ENCODE results near the gene TCF3.
A peak's percentile ranks its signal among the peaks of the same experiment; 100 is the strongest.

The TCF3 gene

GRCh38 chr19:1609680-1610474 lies 42.5 kb downstream of the TCF3 start:
- DNase-seq (ENCODE audit: low read depth in 2 of 2): no peak

- DNase-seq (ENCODE audit: low read depth in 2 of 2): no peak
Observed at GRCh38 chr19:1609103-1609396, 43.4 kb downstream of the TCF3 start.

- DNase-seq (ENCODE audit: low read depth in 2 of 2): no peak
Observed at GRCh38 chr19:1608359-1609102, 43.9 kb downstream of the TCF3 start.

GRCh38 chr19:1606138-1606651 lies 46.2 kb downstream of the TCF3 start:
- no peak for DNase-seq (ENCODE audit: low read depth in 2 of 2)

- peak; percentile 92 to 94 for DNase-seq (ENCODE audit: low read depth in 2 of 2)
Observed at GRCh38 chr19:1605236-1606137, 46.9 kb downstream of the TCF3 start, which contains the start of gene UQCR11. UQCR11 (minus strand) TSS chr19:1605462; CDS start chr19:1605409, 53 bp downstream.

GRCh38 chr19:1602091-1602707 lies 50.2 kb downstream of the TCF3 start:
- DNase-seq (ENCODE audit: low read depth in 2 of 2): no peak

GRCh38 chr19:1601613-1602064 lies 50.8 kb downstream of the TCF3 start:
- no peak for DNase-seq (ENCODE audit: low read depth in 2 of 2)

GRCh38 chr19:1599460-1599846 lies 53.0 kb downstream of the TCF3 start:
- no peak for DNase-seq (ENCODE audit: low read depth in 2 of 2)

- DNase-seq (ENCODE audit: low read depth in 2 of 2): no peak
Observed at GRCh38 chr19:1598777-1599459, 53.5 kb downstream of the TCF3 start.

GRCh38 chr19:1593501-1593772 lies 59.0 kb downstream of the TCF3 start:
- no peak for DNase-seq (ENCODE audit: low read depth in 2 of 2)

GRCh38 chr19:1592755-1593500 lies 59.5 kb downstream of the TCF3 start, which contains the start of gene MBD3:
MBD3 (minus strand) TSS chr19:1592865; CDS start chr19:1592631, 234 bp downstream.
- DNase-seq (ENCODE audit: low read depth in 2 of 2): peak; percentile 81 to 85

GRCh38 chr19:1592024-1592754 lies 60.2 kb downstream of the TCF3 start:
- peak; percentile 76 to 80 for DNase-seq (ENCODE audit: low read depth in 2 of 2)

GRCh38 chr19:1591421-1592023 lies 60.9 kb downstream of the TCF3 start:
- DNase-seq (ENCODE audit: low read depth in 2 of 2): no peak

GRCh38 chr19:1590641-1591397 lies 61.6 kb downstream of the TCF3 start:
- DNase-seq (ENCODE audit: low read depth in 2 of 2): no peak

GRCh38 chr19:1587872-1588271 lies 64.5 kb downstream of the TCF3 start:
- no peak for DNase-seq (ENCODE audit: low read depth in 2 of 2)

- no peak for DNase-seq (ENCODE audit: low read depth in 2 of 2)
Observed at GRCh38 chr19:1585243-1585580, 67.2 kb downstream of the TCF3 start.

GRCh38 chr19:1584500-1585242 lies 67.7 kb downstream of the TCF3 start:
- no peak for DNase-seq (ENCODE audit: low read depth in 2 of 2)

- DNase-seq (ENCODE audit: low read depth in 2 of 2): no peak
Observed at GRCh38 chr19:1582201-1582600, 70.2 kb downstream of the TCF3 start.
